HepG2 (cell line): ENCODE measurements around the gene ACBD5. TPM values are rescaled to one million over a fixed set of nuclear protein-coding genes. Genes with fewer than 3 reads are reported as not detected.
A peak's percentile ranks its signal among the peaks of the same experiment; 100 is the strongest.

ENCODE experiments used
- ATAC-seq: fragments of 200-7000 bp; cut with Tn5 transposase; 3 replicates; pipeline ENCODE4 v1.9.1; 2020; ENCODE audit warnings: mild to moderate bottlenecking, moderate library complexity
- BruUV-seq: library from RNA; stranded (reverse); fragments of 400-500 nt; replicated peaks from 2 replicates; lab custom pipeline; 2021; lab: Mats Ljungman, UMichigan
- CTCF ChIA-PET: fragments of 300-600 bp; formaldehyde crosslinking; extraction: SDS; loops from one replicate; lab custom pipeline; 2021; ENCODE audit warnings: low total read pairs, inconsistent platforms, low intra/inter-chr PET ratio; lab: Yijun Ruan, JAX
- POLR2A ChIA-PET: fragments of 350-600 bp; sonication (Branson Sonifier 250); formaldehyde crosslinking; loops from one replicate; lab custom pipeline; 2020; ENCODE audit warnings: antibody characterized with exemption, inconsistent platforms; lab: Yijun Ruan, JAX
- DNase-seq: peaks from one replicate; pipeline ENCODE4 v3.0.0-alpha.2; 2015; ENCODE audit warnings: low spot score
- FAIRE-seq: peaks from 3 replicates; lab custom pipeline; 2011; peaks lifted over from hg19 to GRCh38; lab: Jason Lieb, UNC
- H2AFZ ChIP-seq: one replicate; pipeline ENCODE4 v1.6.1; 2011; ENCODE audit warnings: low read length, inconsistent platforms
- H3K27ac ChIP-seq: fragments of 300-600 bp; 3 replicates; pipeline ENCODE4 v1.8.0; 2011; ENCODE audit warnings: mixed run types, mild to moderate bottlenecking, mixed read lengths, low read length, inconsistent platforms; ENCODE audit not compliant: insufficient read depth; ENCODE audit errors: extremely low read length
- H3K27me3 ChIP-seq, 2 experiments: fragments of 200-600 bp in 1 of 2; 2 replicates in 1 of 2; 3 replicates in 1 of 2; pipeline versions ENCODE4 v1.6.0 to v1.8.0; 2011; ENCODE audit warnings: low read length in 2 of 2, mild to moderate bottlenecking in 2 of 2, moderate library complexity in 2 of 2, inconsistent platforms in 1 of 2; ENCODE audit not compliant: insufficient read depth in 2 of 2, control insufficient read depth in 1 of 2
- H3K36me3 ChIP-seq, 2 experiments: fragments of 200-600 bp in 1 of 2; replicated peaks in 1 of 2; 2 replicates in 1 of 2; 3 replicates in 1 of 2; pipeline versions ENCODE4 v1.5.1 to v1.8.0; 2011; ENCODE audit warnings: low read length in 2 of 2, inconsistent platforms in 1 of 2; ENCODE audit not compliant: insufficient read depth in 2 of 2, control insufficient read depth in 1 of 2
- H3K4me1 ChIP-seq: 2 replicates; pipeline ENCODE4 v1.5.1; 2012; ENCODE audit warnings: low read length, inconsistent platforms; ENCODE audit not compliant: insufficient read depth
- H3K4me2 ChIP-seq: 2 replicates; pipeline ENCODE4 v1.6.0; 2011; ENCODE audit warnings: low read depth, low read length, inconsistent platforms
- H3K4me3 ChIP-seq, 3 experiments: fragments of 200-600 bp in 1 of 3; sonication (generic), shearing (Covaris generic) in 1 of 3; replicated peaks in 1 of 3; 2 replicates each; pipeline ENCODE4 v1.5.1; 2011 to 2016; ENCODE audit warnings: low read length in 3 of 3, inconsistent platforms in 2 of 3, low read depth in 2 of 3, mild to moderate bottlenecking in 2 of 3, control low read depth in 1 of 3, mixed read lengths in 1 of 3; ENCODE audit not compliant: insufficient read depth in 1 of 3
- H3K79me2 ChIP-seq: one replicate; pipeline ENCODE4 v1.6.1; 2011; ENCODE audit warnings: low read length, inconsistent platforms; ENCODE audit not compliant: insufficient read depth
- H3K9ac ChIP-seq: 2 replicates; pipeline ENCODE4 v1.6.0; 2011; ENCODE audit warnings: mild to moderate bottlenecking, low read depth, low read length, inconsistent platforms; ENCODE audit not compliant: insufficient read depth
- H3K9me3 ChIP-seq: 2 replicates; pipeline ENCODE4 v1.5.1; 2012; ENCODE audit warnings: mild to moderate bottlenecking, low read length
- H4K20me1 ChIP-seq: 2 replicates; pipeline ENCODE4 v1.6.0; 2011; ENCODE audit warnings: inconsistent platforms, mild to moderate bottlenecking, low read length, moderate library complexity; ENCODE audit not compliant: insufficient read depth
- ATF7 ChIP-seq, 2 experiments: fragments of 450-650 bp in 1 of 2; sonication (generic) in 1 of 2; formaldehyde crosslinking in 1 of 2; IDR thresholded peaks; 2 replicates each; pipeline versions ENCODE4 v1.4.0 to v1.6.1; 2016 to 2020; ENCODE audit warnings: antibody characterized with exemption in 1 of 2, mild to moderate bottlenecking in 1 of 2, missing genetic modification reagents in 1 of 2
- HNRNPH1 ChIP-seq: fragments of 200-400 bp; formaldehyde crosslinking; optimal IDR thresholded peaks from 2 replicates; pipeline ENCODE3; 2017; ENCODE audit warnings: mild to moderate bottlenecking, low read depth, low read length
- IKZF5 ChIP-seq: IDR thresholded peaks from 2 replicates; pipeline ENCODE4 v1.6.1; 2018; ENCODE audit warnings: missing genetic modification reagents, mild to moderate bottlenecking, missing compliant biosample characterization
- PPARG ChIP-seq: conservative IDR thresholded peaks from 2 replicates; pipeline ENCODE4 v1.6.1; 2016; ENCODE audit warnings: missing biosample characterization, missing genetic modification reagents
- PRDM10 ChIP-seq: sonication (generic); formaldehyde crosslinking; IDR thresholded peaks from 2 replicates; pipeline ENCODE4 v1.4.0; 2020; ENCODE audit warnings: low read depth, missing genetic modification reagents
- REST ChIP-seq, 2 experiments: IDR thresholded peaks; 2 replicates each; pipeline ENCODE4 v1.6.1; 2011 to 2012; ENCODE audit warnings: low read length in 2 of 2, borderline replicate concordance in 1 of 2, low read depth in 1 of 2, mild to moderate bottlenecking in 1 of 2, moderate library complexity in 1 of 2
- SRSF1 ChIP-seq: fragments of 200-400 bp; formaldehyde crosslinking; optimal IDR thresholded peaks from 2 replicates; pipeline ENCODE3; 2017; ENCODE audit warnings: mild to moderate bottlenecking, low read depth, low read length, moderate library complexity
- ZNF3 ChIP-seq: IDR thresholded peaks from 2 replicates; pipeline ENCODE4 v1.7.0; 2017; ENCODE audit warnings: inconsistent platforms
- ZNF687 ChIP-seq: sonication (generic); formaldehyde crosslinking; IDR thresholded peaks from 2 replicates; pipeline ENCODE4 v1.5.1; 2020; ENCODE audit warnings: mild to moderate bottlenecking, missing genetic modification reagents, moderate library complexity
- WGBS: methylation state at CpG from one replicate; pipeline ENCODE4 v1.1.6; 2017; ENCODE audit warnings: low lambda C conversion rate; 5-methylcytosine and 5-hydroxymethylcytosine counted together
- in situ Hi-C: cut with HindIII; loops from 2 replicates; pipeline ENCODE4 v1.10.0; 2017; ENCODE audit warnings: low pct_unique_long_range_greater_than_20kb; ENCODE audit not compliant: extremely low pct_ligation_motif_present
- intact Hi-C: fragments of 100-400 bp; cut with micrococcal nuclease; formaldehyde crosslinking; loops from one replicate; pipeline ENCODE4 v1.10.0; 2022; ENCODE audit not compliant: unreplicated experiment
- polyA plus RNA-seq, 8 experiments: library from polyadenylated mRNA; depleted of rRNA in 3 of 8; stranded (reverse) in 7 of 8; unstranded in 1 of 8; fragments of >200 nt; fragmentation: Illumina TruSeq in 4 of 8; extraction: Trizol in 4 of 8; gene quantifications; 2 replicates each; pipeline versions ENCODE4 v1.2.1 to v1.2.3, GENCODE V29; 2011 to 2016; ENCODE audit warnings: low read depth in 4 of 8, missing spikeins in 1 of 8, mixed read lengths in 1 of 8; ENCODE audit not compliant: insufficient read depth in 1 of 8
- total RNA-seq, 5 experiments: library from RNA; depleted of rRNA; stranded (reverse); fragments of >200 nt; fragmentation: Illumina TruSeq; extraction: Trizol; gene quantifications; 2 replicates each; pipeline ENCODE4 v1.2.3, GENCODE V29; 2016; ENCODE audit warnings: low read depth in 1 of 5

ACBD5 gene
- total and polyA plus RNA-seq, 2 of the 13 experiments (the other 11 are each of a cell fraction or from before 2014, with no cell fraction given): 10.3 to 14.8 TPM

- H3K36me3 ChIP-seq: no peaks in the 10 kb centered on the region
- DNase-seq (peak; percentile 61), ATAC-seq (peak; percentile 9; the same call in 2 of the 3 replicates), FAIRE-seq (peak; percentile 49)
- no TSS peak for BruUV-seq
- no peaks in the 10 kb centered on the region for H3K9me3 ChIP-seq
- ChIA-PET CTCF (no interaction called here), POLR2A (interaction anchor here (1.2 to 1.8 kb wide), 5 partner anchors 15 to 115 kb away, joined by 3 to 7 read pairs (median 3); no protein-coding TSS in a partner anchor)
- whole genome bisulfite sequencing: 10% methylated on average over 11 of the region's 12 CpGs
- peak overlapping the region; percentile 49 for H2AFZ ChIP-seq
- peaks cover 39% of the 10 kb centered on the region for H3K4me1 ChIP-seq
- H3K27ac ChIP-seq: peak overlapping the region; percentile 97
- peak overlapping the region; percentile 83 for H3K9ac ChIP-seq
- peak overlapping the region; percentile 86 to 95 (median 92) for H3K4me3 ChIP-seq
- intact Hi-C loops (loop anchor here (2.0 to 10.0 kb wide), 2 partner anchors 88 to 262 kb away; partner anchors contain the start of genes MASTL, RAB18 and YME1L1), in situ Hi-C loops (no loop called here)
- peak overlapping the region; percentile 87 for H3K4me2 ChIP-seq
- no peaks in the 10 kb centered on the region for H3K27me3 ChIP-seq
- no peaks in the 10 kb centered on the region for H4K20me1 ChIP-seq
- peaks cover 16% of the 10 kb centered on the region for H3K79me2 ChIP-seq
- no peak for TF ChIP-seq PPARG (CRISPR knock-in tag)
- peak in 1 of 2 experiments; percentile 11; a peak in 1 of 4 replicates for TF ChIP-seq REST (IDR thresholded peaks at IDR 0.05; ENCODE audit: borderline replicate concordance in 1 of 2, low read depth in 1 of 2, low read length in 2 of 2)
- TF ChIP-seq HNRNPH1: no peak
- no peak for TF ChIP-seq ZNF3
- no peak for TF ChIP-seq PRDM10
- TF ChIP-seq SRSF1: no peak
- peak; percentile 85 for TF ChIP-seq ZNF687
- no peak for TF ChIP-seq ATF7 (IDR thresholded peaks at IDR 0.05)
- no peak for TF ChIP-seq ATF7 (CRISPR knock-in tag; IDR thresholded peaks at IDR 0.05)
- peak; percentile 44; the same call in 1 of the 2 replicates for TF ChIP-seq IKZF5 (CRISPR knock-in tag)
These were observed 2.5 kb upstream of the ACBD5 start for GRCh38 chr10:27242951-27243551.
